Skeletal muscle satellite cell (primary cell): Measurements from ENCODE around the gene TAF11L2.
"Not testable (repeated sequence)": the region's sequence is repeated elsewhere in the genome, so short reads cannot be mapped to it uniquely, and the experiment has no call there.

Experiments
- H3K27me3 ChIP-seq: 2 replicates; pipeline ENCODE4 v1.7.0; 2013; ENCODE audit warnings: low read length; ENCODE audit not compliant: control insufficient read depth, insufficient read depth
- H3K36me3 ChIP-seq: 2 replicates; pipeline ENCODE4 v1.7.0; 2013; ENCODE audit warnings: mild to moderate bottlenecking, control low read depth, low read length; ENCODE audit not compliant: insufficient read depth
- H3K4me1 ChIP-seq: 2 replicates; pipeline ENCODE4 v1.7.0; 2013; ENCODE audit warnings: low read length; ENCODE audit not compliant: control insufficient read depth, insufficient read depth
- H3K4me2 ChIP-seq: 2 replicates; pipeline ENCODE4 v1.7.0; 2013; ENCODE audit warnings: mild to moderate bottlenecking, low read length
- H3K4me3 ChIP-seq: 2 replicates; pipeline ENCODE4 v1.7.0; 2013; ENCODE audit warnings: low read length
- H3K9ac ChIP-seq: 2 replicates; pipeline ENCODE4 v1.7.0; 2013; ENCODE audit warnings: mild to moderate bottlenecking, low read depth, low read length, moderate library complexity
- H3K9me3 ChIP-seq: replicated peaks from 2 replicates; pipeline ENCODE4 v1.7.0; 2013; ENCODE audit warnings: mild to moderate bottlenecking, control low read depth, low read length

The TAF11L2 gene

GRCh38 chr5:17486464-17487173 is 11.4 kb upstream of the TAF11L2 start:
- H3K27me3 ChIP-seq, H3K4me3 ChIP-seq, H3K9ac ChIP-seq, H3K4me2 ChIP-seq, H3K4me1 ChIP-seq, H3K9me3 ChIP-seq, H3K36me3 ChIP-seq: not testable (repeated sequence)

GRCh38 chr5:17487174-17487512 is 10.9 kb upstream of the TAF11L2 start:
- Histone ChIP-seq H3K9ac (no peak overlapping the region), H3K27me3 (no peaks in the 10 kb centered on the region), H3K36me3 (no peaks in the 10 kb centered on the region), H3K4me2 (no peak overlapping the region), H3K4me1 (no peaks in the 10 kb centered on the region), H3K9me3 (no peaks in the 10 kb centered on the region), H3K4me3 (no peak overlapping the region)

- not testable (repeated sequence) for H3K4me1 ChIP-seq, H3K36me3 ChIP-seq, H3K4me2 ChIP-seq, H3K4me3 ChIP-seq, H3K27me3 ChIP-seq, H3K9ac ChIP-seq, H3K9me3 ChIP-seq
These were observed 6.8 kb upstream of the TAF11L2 start for GRCh38 chr5:17491257-17491656.

GRCh38 chr5:17492770-17493169 is 5.3 kb upstream of the TAF11L2 start:
- Histone ChIP-seq H3K4me3 (no peak overlapping the region), H3K36me3 (no peaks in the 10 kb centered on the region), H3K4me1 (no peaks in the 10 kb centered on the region), H3K9me3 (no peaks in the 10 kb centered on the region), H3K27me3 (no peaks in the 10 kb centered on the region), H3K4me2 (no peak overlapping the region), H3K9ac (no peak overlapping the region)

- H3K27me3 ChIP-seq = no peaks in the 10 kb centered on the region
- H3K4me3 ChIP-seq = no peak overlapping the region
- H3K4me1 ChIP-seq = no peaks in the 10 kb centered on the region
- H3K9ac ChIP-seq = no peak overlapping the region
- H3K36me3 ChIP-seq = no peaks in the 10 kb centered on the region
- H3K4me2 ChIP-seq = no peak overlapping the region
- no peaks in the 10 kb centered on the region for H3K9me3 ChIP-seq
These were observed 585 bp upstream of the TAF11L2 start for GRCh38 chr5:17497446-17497845.

GRCh38 chr5:17511775-17512325 is 13.8 kb downstream of the TAF11L2 start:
- H3K36me3 ChIP-seq = no peaks in the 10 kb centered on the region
- H3K4me3 ChIP-seq = no peak overlapping the region
- no peak overlapping the region for H3K9ac ChIP-seq
- H3K4me1 ChIP-seq = no peaks in the 10 kb centered on the region
- no peak overlapping the region for H3K4me2 ChIP-seq
- H3K27me3 ChIP-seq = no peaks in the 10 kb centered on the region
- H3K9me3 ChIP-seq = no peaks in the 10 kb centered on the region

GRCh38 chr5:17517526-17517925 is 19.5 kb downstream of the TAF11L2 start:
- not testable (repeated sequence) for H3K9me3 ChIP-seq, H3K4me3 ChIP-seq, H3K36me3 ChIP-seq, H3K9ac ChIP-seq, H3K4me1 ChIP-seq, H3K27me3 ChIP-seq, H3K4me2 ChIP-seq

- H3K36me3 ChIP-seq, H3K4me3 ChIP-seq, H3K9ac ChIP-seq, H3K4me1 ChIP-seq, H3K27me3 ChIP-seq, H3K9me3 ChIP-seq, H3K4me2 ChIP-seq: not testable (repeated sequence)
These were observed 20.0 kb downstream of the TAF11L2 start, which contains the start of gene TAF11L3 for GRCh38 chr5:17518067-17518466. Gene TAF11L3 (plus strand): TSS chr5:17518367.

- H3K27me3 ChIP-seq, H3K9ac ChIP-seq, H3K9me3 ChIP-seq, H3K4me1 ChIP-seq, H3K36me3 ChIP-seq, H3K4me3 ChIP-seq, H3K4me2 ChIP-seq: not testable (repeated sequence)
These were observed 21.5 kb downstream of the TAF11L2 start for GRCh38 chr5:17519508-17519907.

GRCh38 chr5:17521501-17521900 is 23.5 kb downstream of the TAF11L2 start, which contains the start of gene TAF11L4:
Gene TAF11L4 (plus strand): TSS chr5:17521801.
- H3K4me2 ChIP-seq, H3K9me3 ChIP-seq, H3K4me1 ChIP-seq, H3K4me3 ChIP-seq, H3K9ac ChIP-seq, H3K36me3 ChIP-seq, H3K27me3 ChIP-seq: not testable (repeated sequence)

- H3K36me3 ChIP-seq, H3K4me3 ChIP-seq, H3K9me3 ChIP-seq, H3K27me3 ChIP-seq, H3K4me2 ChIP-seq, H3K4me1 ChIP-seq, H3K9ac ChIP-seq: not testable (repeated sequence)
These were observed 26.9 kb downstream of the TAF11L2 start, which contains the start of gene TAF11L5 for GRCh38 chr5:17524935-17525334. Gene TAF11L5 (plus strand): TSS chr5:17525235.

GRCh38 chr5:17526504-17526903 is 28.5 kb downstream of the TAF11L2 start:
- not testable (repeated sequence) for H3K9me3 ChIP-seq, H3K4me2 ChIP-seq, H3K4me3 ChIP-seq, H3K9ac ChIP-seq, H3K27me3 ChIP-seq, H3K4me1 ChIP-seq, H3K36me3 ChIP-seq
